GM21825 (cell line): ENCODE measurements around the gene CNTNAP3B.
"Not testable (repeated sequence)": the region's sequence is repeated elsewhere in the genome, so short reads cannot be mapped to it uniquely, and the experiment has no call there.

Source experiments
- ATAC-seq: cut with Tn5 transposase; IDR thresholded peaks from one replicate; pipeline ENCODE4 v1.9.1; 2021; ENCODE audit warnings: mild to moderate bottlenecking, moderate library complexity; ENCODE audit not compliant: unreplicated experiment

CNTNAP3B gene

DNA sequence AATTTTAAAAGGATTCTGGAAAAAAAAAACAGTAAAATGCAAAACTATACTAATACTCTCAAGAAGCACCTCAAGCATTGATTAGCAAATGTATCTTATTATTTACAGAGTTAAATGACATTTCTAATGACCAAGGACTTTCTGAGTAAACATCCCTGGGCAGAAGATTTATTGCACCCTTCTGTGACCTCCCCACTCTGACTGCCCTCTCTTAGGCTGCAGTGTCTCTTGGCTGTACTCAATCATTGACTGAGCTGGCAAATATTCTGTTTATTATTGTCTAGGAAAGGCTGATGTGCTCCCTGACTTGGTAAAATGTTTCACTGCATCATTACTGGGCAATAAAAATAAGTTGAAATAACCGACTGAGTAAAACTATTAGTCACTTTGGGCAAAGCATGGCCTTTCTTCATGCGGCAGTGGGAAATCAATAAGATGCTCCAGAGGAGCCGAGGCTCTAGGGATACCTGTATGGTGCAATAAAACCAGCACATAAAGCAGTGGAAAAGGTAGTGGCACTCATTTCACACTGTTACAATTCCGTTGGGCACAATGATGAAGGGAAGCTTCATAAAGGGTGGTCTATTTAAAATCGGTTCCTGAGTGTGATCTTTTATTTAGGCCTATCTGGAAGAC lies 151.1 kb downstream of the CNTNAP3B start:
- not testable (repeated sequence) for ATAC-seq

DNA sequence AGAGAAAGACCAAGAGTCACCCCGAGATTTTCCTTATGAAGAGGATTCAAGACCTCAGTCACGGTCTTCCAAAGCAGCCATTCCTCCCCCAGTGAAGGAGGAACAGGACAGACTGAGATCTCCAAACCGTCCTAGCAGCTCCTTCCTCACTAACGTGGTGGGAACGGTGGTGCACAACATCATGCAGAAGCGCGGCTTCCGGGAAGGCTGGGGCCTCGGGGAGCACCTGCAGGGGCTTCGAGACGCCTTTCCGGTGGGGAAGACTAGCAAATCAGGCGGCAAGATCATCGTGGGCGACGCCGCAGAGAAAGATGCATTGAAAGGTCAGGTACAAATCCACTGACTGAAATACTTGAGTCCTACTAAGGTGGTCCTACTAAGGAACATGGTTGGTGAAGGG lies 154.3 kb downstream of the CNTNAP3B start:
- not testable (repeated sequence) for ATAC-seq

DNA sequence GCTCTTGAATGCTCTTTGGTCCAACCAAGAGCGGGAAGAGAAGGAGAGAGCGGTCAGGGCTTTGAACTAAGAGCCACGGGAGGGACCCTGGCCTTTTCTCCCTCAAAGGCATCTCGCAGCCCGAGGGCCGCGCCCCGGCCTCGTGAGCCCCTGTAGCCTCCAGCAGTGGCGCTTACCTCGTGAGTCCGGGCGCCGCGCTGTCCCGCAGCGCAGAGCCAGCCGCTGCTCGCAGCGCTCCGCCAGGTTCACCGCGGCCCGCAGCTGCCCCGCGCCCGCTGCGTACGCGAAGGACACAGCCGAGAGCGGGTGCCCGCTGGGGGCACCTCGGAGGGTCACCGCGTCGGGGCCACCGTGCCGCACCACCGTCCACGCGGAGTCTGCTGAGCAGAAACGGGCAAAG lies 176.2 kb downstream of the CNTNAP3B start:
- not testable (repeated sequence) for ATAC-seq

DNA sequence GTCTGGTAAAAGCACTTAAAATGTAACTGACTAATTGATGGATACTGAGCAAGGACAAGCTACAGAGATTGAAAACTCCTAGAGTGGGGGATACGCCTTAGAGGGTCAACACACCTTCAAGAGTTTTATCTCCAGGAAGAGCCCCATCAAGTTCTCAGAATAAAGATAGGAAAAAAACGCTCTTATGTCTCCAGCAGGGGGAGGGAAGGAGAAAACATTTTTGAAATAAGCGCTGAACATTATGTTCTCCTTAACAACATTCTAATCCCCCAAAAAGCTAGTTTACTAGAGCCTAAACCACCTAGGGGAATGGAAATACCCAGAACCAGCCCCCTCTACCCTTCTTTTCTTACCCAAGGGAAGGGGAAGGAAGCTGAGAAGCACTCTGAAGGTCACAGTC lies 187.5 kb downstream of the CNTNAP3B start:
- not testable (repeated sequence) for ATAC-seq

DNA sequence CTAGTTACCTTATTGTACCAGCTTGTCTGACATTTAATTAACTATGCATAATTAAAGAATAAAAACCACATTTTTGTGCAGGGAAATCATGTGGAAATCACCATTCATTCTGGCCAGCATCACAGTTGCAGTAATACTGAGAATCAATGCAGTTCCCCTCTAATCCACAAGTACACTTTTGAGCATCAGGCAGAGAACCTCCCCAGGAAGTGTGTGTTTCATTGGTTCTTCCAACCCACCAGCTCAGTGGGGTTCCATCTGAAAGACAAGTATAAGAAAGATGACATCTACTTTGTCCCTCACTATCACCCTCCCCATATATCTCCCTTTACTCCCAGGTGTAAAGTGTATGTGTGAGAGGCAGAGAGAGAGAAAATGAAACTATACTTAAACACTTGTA lies 191.1 kb downstream of the CNTNAP3B start:
- ATAC-seq: not testable (repeated sequence)

DNA sequence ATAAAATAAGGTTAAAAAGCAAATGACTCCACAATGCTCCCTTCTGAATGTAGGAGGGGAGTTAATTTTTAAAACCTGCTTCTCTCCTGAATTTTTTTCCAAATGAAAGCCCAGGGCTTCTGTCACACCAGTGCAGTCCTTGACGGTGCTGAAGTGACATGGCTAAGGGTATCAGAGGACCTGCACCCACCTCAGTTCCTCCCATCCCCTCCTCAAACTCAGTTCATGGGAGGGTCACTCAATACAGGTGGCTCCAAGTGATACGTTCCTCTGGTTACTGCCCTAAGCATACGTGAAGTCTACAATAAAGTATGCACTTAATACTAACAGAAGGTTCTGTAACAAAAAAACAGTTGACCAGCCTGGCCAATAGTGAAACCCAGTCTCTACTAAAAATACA lies 193.5 kb downstream of the CNTNAP3B start:
- ATAC-seq: not testable (repeated sequence)

DNA sequence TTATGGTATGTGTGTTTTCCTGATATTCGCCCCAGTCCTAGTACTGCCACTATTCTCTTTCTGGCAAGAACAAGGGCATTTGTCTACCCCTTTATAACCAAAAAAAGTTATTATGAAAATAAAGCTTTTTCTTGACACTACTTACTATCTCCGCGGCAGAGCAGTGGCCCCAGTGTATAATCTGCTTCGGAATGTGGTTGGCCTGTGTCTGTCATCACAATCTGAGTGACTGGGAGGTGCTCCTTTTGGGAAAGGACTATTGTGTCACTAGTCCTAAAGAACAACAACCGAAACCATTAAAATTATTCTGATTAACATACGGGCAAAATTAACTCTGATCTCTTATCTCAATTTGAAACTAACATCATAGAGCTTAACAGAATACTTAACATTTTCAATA lies 200.1 kb downstream of the CNTNAP3B start:
- ATAC-seq: not testable (repeated sequence)

DNA sequence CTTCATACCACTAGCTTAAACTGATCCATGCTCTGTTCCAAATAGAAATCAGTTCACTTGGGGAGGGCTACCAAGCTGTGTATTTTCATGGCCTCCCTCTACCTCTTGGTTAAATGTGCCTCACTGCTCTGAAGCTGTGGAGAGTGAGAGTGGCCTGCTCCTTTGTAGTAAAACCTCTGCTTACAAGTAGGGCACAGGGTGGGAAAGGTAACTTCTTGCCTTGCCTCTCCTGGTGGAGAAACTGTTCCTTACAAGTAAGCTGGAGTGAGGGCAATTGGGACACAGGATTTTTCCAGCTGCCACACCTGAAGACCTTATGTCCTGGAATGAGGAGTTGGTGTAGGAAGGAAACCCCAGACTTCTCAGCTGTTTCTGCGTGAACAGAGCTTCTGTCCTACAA lies 211.9 kb downstream of the CNTNAP3B start:
- ATAC-seq: not testable (repeated sequence)

DNA sequence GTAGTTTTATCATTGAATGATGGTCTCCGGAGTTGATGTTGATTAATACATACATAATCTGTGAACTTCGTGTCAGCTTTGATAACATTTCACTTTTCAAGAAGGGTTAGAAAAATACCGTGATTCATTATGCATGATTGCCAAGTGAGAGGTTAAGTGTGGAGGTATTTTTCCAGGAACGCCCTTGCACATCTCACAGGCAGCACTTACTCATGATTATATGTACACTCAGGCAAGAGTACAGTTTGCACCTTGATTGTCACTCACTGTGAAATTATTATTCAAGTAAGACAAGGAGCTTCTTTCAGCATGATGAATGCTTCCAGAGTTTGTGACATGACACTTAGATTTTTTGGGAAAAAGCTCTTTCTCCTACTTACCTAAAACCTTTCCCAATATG lies 223.7 kb downstream of the CNTNAP3B start:
- not testable (repeated sequence) for ATAC-seq

DNA sequence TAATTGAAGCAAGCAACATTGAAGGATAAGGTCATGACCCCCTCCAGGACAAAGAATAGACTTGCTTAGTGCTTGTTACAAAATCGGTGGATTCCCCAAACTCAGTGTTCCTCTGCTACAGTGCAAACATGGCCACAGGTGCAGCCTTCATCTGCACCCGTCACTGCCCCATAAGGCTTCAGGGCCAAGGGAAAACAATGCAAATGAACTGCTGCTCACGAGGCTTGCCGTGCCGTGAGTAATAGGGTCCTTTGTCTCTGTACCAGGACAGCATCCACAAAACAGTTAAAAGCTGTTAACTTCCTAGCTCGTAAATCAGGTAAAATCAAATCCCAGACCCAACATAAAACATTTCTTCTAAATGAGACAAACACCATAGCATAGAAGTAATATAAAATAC lies 226.5 kb downstream of the CNTNAP3B start:
- not testable (repeated sequence) for ATAC-seq

DNA sequence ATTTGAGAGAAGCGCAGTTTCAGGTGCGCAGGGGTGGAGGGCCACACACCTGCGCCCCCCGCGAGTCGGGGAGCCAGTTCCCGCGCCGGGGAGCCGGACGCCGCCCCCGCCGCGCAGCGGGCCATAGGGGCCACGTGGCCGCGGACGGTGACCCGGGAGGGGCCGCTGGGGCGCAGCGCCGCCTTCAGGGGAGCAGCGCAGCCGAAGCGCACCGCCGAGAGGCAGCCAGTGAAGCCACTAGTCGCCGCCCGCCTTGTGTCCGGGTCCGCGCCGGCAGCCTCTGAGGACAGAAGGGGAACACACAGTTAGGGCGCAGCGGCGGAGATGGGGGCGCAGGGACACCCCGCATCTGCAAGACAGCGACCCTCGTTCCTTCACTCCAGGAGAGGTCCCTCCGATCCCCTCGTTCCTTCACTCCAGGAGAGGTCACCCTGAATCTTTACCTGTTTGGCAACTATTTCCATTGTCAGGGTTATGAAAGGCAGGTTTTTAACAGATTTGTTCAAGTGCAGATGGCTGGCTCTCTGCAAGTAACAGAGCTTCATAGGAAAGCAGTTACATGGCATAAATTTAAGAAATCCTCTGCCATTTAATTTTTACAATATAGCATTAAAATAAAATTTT lies 230.4 kb downstream of the CNTNAP3B start:
- ATAC-seq: not testable (repeated sequence)

DNA sequence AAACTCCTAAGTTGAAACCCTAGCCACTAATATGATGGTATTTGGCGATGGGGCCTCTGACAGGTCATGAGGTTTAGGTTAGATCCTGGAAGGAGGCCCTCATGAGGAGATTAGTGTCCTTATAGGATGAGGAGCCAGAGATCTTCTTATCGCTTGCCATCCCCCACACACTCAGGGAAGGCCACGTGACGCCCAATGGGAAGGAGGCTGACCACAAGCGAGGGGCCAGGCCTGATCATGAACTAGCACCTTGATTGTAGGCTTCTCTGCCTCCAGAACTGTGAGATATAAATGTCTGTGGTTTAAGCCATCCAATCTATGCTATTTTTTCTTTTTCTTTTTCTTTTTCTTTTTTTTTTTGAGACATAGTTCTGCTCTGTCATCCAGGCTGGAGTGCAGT lies 254.7 kb downstream of the CNTNAP3B start:
- not testable (repeated sequence) for ATAC-seq

DNA sequence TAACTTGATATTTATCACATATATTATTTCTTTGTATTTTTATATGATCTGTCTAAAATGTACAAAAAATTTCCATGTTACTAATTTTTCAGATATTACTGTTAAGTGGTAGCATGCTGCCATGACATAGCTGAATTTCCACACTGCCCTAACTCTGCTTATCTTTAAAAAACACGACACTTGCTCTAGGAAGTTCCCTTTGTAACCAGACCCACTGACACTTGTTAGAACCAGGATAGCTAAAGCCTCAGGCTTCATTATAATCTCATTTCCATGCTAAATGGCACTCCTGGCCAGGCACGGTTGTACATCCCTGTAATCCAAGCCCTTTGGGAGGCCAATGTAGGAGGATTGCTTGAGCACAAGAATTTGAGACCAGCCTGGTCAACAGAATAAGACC lies 273.8 kb downstream of the CNTNAP3B start:
- not testable (repeated sequence) for ATAC-seq

DNA sequence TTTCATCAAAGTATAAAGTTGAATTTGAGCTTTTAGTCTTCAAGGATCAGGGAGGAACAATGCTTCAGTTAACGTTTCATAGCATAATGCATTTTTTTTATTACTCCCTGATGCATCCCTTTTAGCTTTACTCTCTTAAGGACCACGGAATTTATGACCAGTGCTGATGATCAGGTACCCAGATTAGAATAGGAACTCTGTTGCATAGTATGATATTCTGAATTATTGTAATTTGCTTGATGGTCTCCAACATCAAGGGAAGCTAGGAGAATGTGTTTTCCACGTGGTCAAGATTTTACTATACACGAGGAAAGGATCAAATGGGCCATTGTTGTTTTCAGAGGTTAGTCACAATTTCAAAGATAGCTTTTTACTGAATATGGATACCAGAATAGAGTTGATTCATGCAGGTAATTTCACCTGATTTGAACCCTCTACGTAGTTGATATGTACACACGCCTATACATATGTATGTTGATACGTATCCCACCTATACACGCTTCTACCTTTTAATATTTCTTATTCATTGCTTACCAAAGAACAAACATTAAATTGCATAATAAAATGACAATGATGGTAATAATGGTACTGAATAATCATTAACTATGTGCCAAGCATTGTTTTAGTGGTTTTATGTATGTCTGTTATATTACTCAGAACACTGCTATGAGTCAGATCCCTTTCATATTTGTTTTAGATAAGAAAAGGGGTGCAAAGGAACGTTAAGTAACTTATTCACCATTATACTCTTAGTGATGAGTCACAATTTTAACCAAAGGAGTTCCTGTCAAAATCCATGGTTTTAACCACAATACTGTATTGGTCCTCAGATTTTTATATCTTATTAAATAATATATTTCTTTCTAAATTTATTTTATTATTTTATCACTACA lies 277.1 kb downstream of the CNTNAP3B start:
- ATAC-seq: not testable (repeated sequence)

DNA sequence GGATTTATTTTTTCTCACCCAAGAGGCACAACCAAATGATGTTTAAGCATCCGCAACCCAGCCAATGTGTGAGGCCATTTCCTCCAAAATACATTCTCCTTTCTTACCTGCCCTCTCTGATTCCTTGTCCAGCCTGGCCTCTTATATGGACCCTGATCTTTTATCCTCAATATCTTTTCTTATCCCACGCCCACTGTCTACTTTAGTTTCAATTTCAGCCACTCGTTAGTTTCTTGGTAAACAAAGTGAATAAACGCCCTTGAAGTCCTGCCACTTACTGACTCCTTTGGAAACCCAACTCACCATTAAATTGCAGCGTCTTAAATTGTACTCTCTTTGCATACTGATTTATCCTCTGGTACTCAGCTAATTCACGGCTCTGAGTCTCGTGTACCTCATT lies 281.4 kb downstream of the CNTNAP3B start:
- ATAC-seq: not testable (repeated sequence)
